Activated CD8-positive, alpha-beta T cell treated with anti-CD3 and anti-CD28 coated beads for 36 hours (primary cell): ENCODE data around the gene ATCAY. TPM values are rescaled to one million over a fixed set of nuclear protein-coding genes. Genes with fewer than 3 reads are reported as not detected.

ENCODE experiments used
- ATAC-seq: fragments of 200-7000 bp; cut with Tn5 transposase; one replicate; pipeline ENCODE4 v1.10.0; 2021; ENCODE audit warnings: mild to moderate bottlenecking, moderate library complexity
- CTCF ChIA-PET: fragments of 350-600 bp; sonication (Branson Sonifier 250); formaldehyde crosslinking; loops from one replicate; lab custom pipeline; 2021; ENCODE audit warnings: antibody characterized with exemption; lab: Charles Lee
- POLR2A ChIA-PET: fragments of 350-600 bp; sonication (Branson Sonifier 250); formaldehyde crosslinking; loops from one replicate; lab custom pipeline; 2021; ENCODE audit warnings: antibody characterized with exemption; lab: Charles Lee
- DNase-seq: peaks from one replicate; pipeline ENCODE4 v3.0.0-alpha.2; 2020
- H3K27ac Mint-ChIP-seq: one replicate; pipeline ENCODE4 v1.8.0; 2021; ENCODE audit warnings: mild to moderate bottlenecking, mixed read lengths
- H3K27me3 Mint-ChIP-seq: one replicate; pipeline ENCODE4 v1.8.0; 2021; ENCODE audit warnings: mixed read lengths
- H3K36me3 Mint-ChIP-seq: one replicate; pipeline ENCODE4 v1.8.0; 2021; ENCODE audit warnings: low read depth, mixed read lengths
- H3K4me1 Mint-ChIP-seq: one replicate; pipeline ENCODE4 v1.8.0; 2021; ENCODE audit warnings: low read depth, mixed read lengths
- H3K4me3 Mint-ChIP-seq: one replicate; pipeline ENCODE4 v1.8.0; 2021; ENCODE audit warnings: mild to moderate bottlenecking, moderate library complexity, mixed read lengths
- H3K9me3 Mint-ChIP-seq: one replicate; pipeline ENCODE4 v1.8.0; 2021; ENCODE audit warnings: mixed read lengths
- CTCF ChIP-seq: fragments of 200-600 bp; IDR thresholded peaks from one replicate; pipeline ENCODE4 v1.8.0; 2022; ENCODE audit warnings: antibody characterized with exemption, mild to moderate bottlenecking
- intact Hi-C: fragments of 100-400 bp; cut with micrococcal nuclease; formaldehyde crosslinking; loops from one replicate; pipeline ENCODE4 v1.10.0; 2022
- total RNA-seq, 2 experiments: library from RNA; stranded (reverse); gene quantifications; one replicate each; pipeline ENCODE4 v1.2.3, GENCODE V29; 2021

Gene ATCAY
- total RNA-seq, 2 experiments from 2014 or later, result not detected

GRCh38 chr19:3907626-3908265 is 27.3 kb downstream of the ATCAY start:
- no peak for TF ChIP-seq CTCF
- POLR2A ChIA-PET, result no interaction called here
- peaks cover 10% of the 10 kb centered on the region for H3K9me3 Mint-ChIP-seq
- intact Hi-C loops, result no loop called here
- no peak for DNase-seq
- no peak for ATAC-seq
- H3K27ac Mint-ChIP-seq, result no peak overlapping the region
- no peaks in the 10 kb centered on the region for H3K4me1 Mint-ChIP-seq
- H3K27me3 Mint-ChIP-seq, result no peaks in the 10 kb centered on the region
- CTCF ChIA-PET, result no interaction called here
- no peak overlapping the region for H3K4me3 Mint-ChIP-seq
- H3K36me3 Mint-ChIP-seq, result no peaks in the 10 kb centered on the region

GRCh38 chr19:3908266-3909054 is 28.0 kb downstream of the ATCAY start:
- Mint-ChIP-seq H3K4me1 (no peaks in the 10 kb centered on the region), H3K36me3 (no peaks in the 10 kb centered on the region), H3K4me3 (no peak overlapping the region), H3K27me3 (no peaks in the 10 kb centered on the region), H3K9me3 (peaks cover 10% of the 10 kb centered on the region), H3K27ac (no peak overlapping the region)
- intact Hi-C loops, result no loop called here
- no peak for DNase-seq
- ChIA-PET POLR2A (interaction anchor here (0.5 kb wide), 1 partner anchor 98 kb away, joined by 3 read pairs; no protein-coding TSS in a partner anchor), CTCF (no interaction called here)
- ATAC-seq, result no peak
- TF ChIP-seq CTCF, result no peak

GRCh38 chr19:3910105-3910504 is 29.6 kb downstream of the ATCAY start:
- Mint-ChIP-seq H3K4me1 (no peaks in the 10 kb centered on the region), H3K27ac (no peak overlapping the region), H3K27me3 (no peaks in the 10 kb centered on the region), H3K36me3 (no peaks in the 10 kb centered on the region), H3K4me3 (no peak overlapping the region), H3K9me3 (peaks cover 10% of the 10 kb centered on the region)
- ATAC-seq, result no peak
- no peak for TF ChIP-seq CTCF
- CTCF ChIA-PET, result no interaction called here
- POLR2A ChIA-PET, result no interaction called here
- no peak for DNase-seq
- intact Hi-C loops, result no loop called here

GRCh38 chr19:3914199-3914598 is 33.7 kb downstream of the ATCAY start:
- Mint-ChIP-seq H3K27ac (no peak overlapping the region), H3K4me1 (no peaks in the 10 kb centered on the region), H3K4me3 (no peak overlapping the region), H3K27me3 (no peaks in the 10 kb centered on the region), H3K36me3 (no peaks in the 10 kb centered on the region), H3K9me3 (peaks cover 9% of the 10 kb centered on the region)
- intact Hi-C loops, result no loop called here
- DNase-seq (no peak), ATAC-seq (no peak)
- ChIA-PET CTCF (no interaction called here), POLR2A (no interaction called here)
- no peak for TF ChIP-seq CTCF

- CTCF ChIA-PET, result no interaction called here
- no peak for ATAC-seq
Measured at GRCh38 chr19:3916033-3916432, 35.5 kb downstream of the ATCAY start.

More at GRCh38 chr19:3916033-3916432, 35.5 kb downstream of the ATCAY start:
- peaks cover 1% of the 10 kb centered on the region for H3K27me3 Mint-ChIP-seq
- no peak for TF ChIP-seq CTCF
- H3K27ac Mint-ChIP-seq, result no peak overlapping the region
- intact Hi-C loops, result no loop called here
- H3K4me3 Mint-ChIP-seq, result no peak overlapping the region
- peaks cover 2% of the 10 kb centered on the region for H3K9me3 Mint-ChIP-seq
- H3K4me1 Mint-ChIP-seq, result no peaks in the 10 kb centered on the region
- no peak for DNase-seq
- H3K36me3 Mint-ChIP-seq, result no peaks in the 10 kb centered on the region
- POLR2A ChIA-PET, result no interaction called here
